ACC112 (cell line): ENCODE results near the gene SMAD3.

Source experiments
- H2AFZ ChIP-seq: fragments of 200-600 bp; sonication (generic); one replicate; pipeline ENCODE4 v1.6.0; 2017; ENCODE audit warnings: antibody characterized with exemption, low read length; ENCODE audit not compliant: unreplicated experiment
- H3K27ac ChIP-seq: fragments of 200-600 bp; sonication (generic); 2 replicates; pipeline ENCODE4 v1.5.1; 2014; ENCODE audit warnings: low read depth, mild to moderate bottlenecking, antibody characterized with exemption, low read length, moderate library complexity
- H3K27me3 ChIP-seq: fragments of 200-600 bp; sonication (generic); 2 replicates; pipeline ENCODE4 v1.6.1; 2014; ENCODE audit warnings: mild to moderate bottlenecking, antibody characterized with exemption, low read length, moderate library complexity, mixed read lengths; ENCODE audit not compliant: insufficient read depth
- H3K36me3 ChIP-seq: fragments of 200-600 bp; sonication (generic); 2 replicates; pipeline ENCODE4 v1.6.1; 2016; ENCODE audit warnings: mild to moderate bottlenecking, antibody characterized with exemption, low read length, moderate library complexity, mixed read lengths; ENCODE audit not compliant: insufficient read depth
- H3K4me1 ChIP-seq: fragments of 200-600 bp; sonication (generic); one replicate; pipeline ENCODE4 v1.6.1; 2016; ENCODE audit warnings: low read length, mixed read lengths; ENCODE audit not compliant: insufficient read depth, unreplicated experiment, control insufficient read depth
- H3K4me3 ChIP-seq: fragments of 200-600 bp; sonication (generic); 2 replicates; pipeline ENCODE4 v1.5.1; 2014; ENCODE audit warnings: mild to moderate bottlenecking, low read depth, low read length
- H3K79me2 ChIP-seq: fragments of 200-600 bp; sonication (generic); one replicate; pipeline ENCODE4 v1.6.0; 2016; ENCODE audit warnings: low read length; ENCODE audit not compliant: control insufficient read depth, unreplicated experiment, insufficient read depth

The SMAD3 gene

GRCh38 chr15:67218428-67218827 lies 153.0 kb downstream of the SMAD3 start:
- H3K79me2 ChIP-seq, result no peaks in the 10 kb centered on the region
- H3K36me3 ChIP-seq, result no peaks in the 10 kb centered on the region; the same call in 1 of the 2 replicates
- no peaks in the 10 kb centered on the region for H3K27me3 ChIP-seq
- H2AFZ ChIP-seq, result no peak overlapping the region
- no peak overlapping the region for H3K27ac ChIP-seq
- no peak overlapping the region for H3K4me3 ChIP-seq
- H3K4me1 ChIP-seq, result no peaks in the 10 kb centered on the region

- Histone ChIP-seq H3K4me1 (no peaks in the 10 kb centered on the region), H3K36me3 (no peaks in the 10 kb centered on the region; the same call in 1 of the 2 replicates), H2AFZ (no peak overlapping the region), H3K79me2 (no peaks in the 10 kb centered on the region), H3K27me3 (no peaks in the 10 kb centered on the region), H3K27ac (no peak overlapping the region), H3K4me3 (no peak overlapping the region)
Measured at GRCh38 chr15:67219288-67219687, 153.9 kb downstream of the SMAD3 start.

GRCh38 chr15:67224889-67225288 lies 159.5 kb downstream of the SMAD3 start:
- no peaks in the 10 kb centered on the region for H3K79me2 ChIP-seq
- peaks cover 5% of the 10 kb centered on the region; the same call in 1 of the 2 replicates for H3K36me3 ChIP-seq
- H3K27me3 ChIP-seq, result no peaks in the 10 kb centered on the region
- H3K4me3 ChIP-seq, result no peak overlapping the region
- H3K27ac ChIP-seq, result peak overlapping the region; percentile 74
- peaks cover 13% of the 10 kb centered on the region for H3K4me1 ChIP-seq
- no peak overlapping the region for H2AFZ ChIP-seq

- peaks cover 8% of the 10 kb centered on the region; the same call in 1 of the 2 replicates for H3K36me3 ChIP-seq
- peak overlapping the region; percentile 19; the same call in 1 of the 2 replicates for H3K4me3 ChIP-seq
- peaks cover 13% of the 10 kb centered on the region for H3K4me1 ChIP-seq
- H3K27me3 ChIP-seq, result no peaks in the 10 kb centered on the region
- no peaks in the 10 kb centered on the region for H3K79me2 ChIP-seq
- H3K27ac ChIP-seq, result peak overlapping the region; percentile 74
- no peak overlapping the region for H2AFZ ChIP-seq
Measured at GRCh38 chr15:67225336-67225735, 159.9 kb downstream of the SMAD3 start.

GRCh38 chr15:67227431-67227830 lies 162.0 kb downstream of the SMAD3 start:
- Histone ChIP-seq H3K27me3 (no peaks in the 10 kb centered on the region), H3K4me1 (peaks cover 13% of the 10 kb centered on the region), H3K4me3 (no peak overlapping the region), H3K36me3 (peaks cover 19% of the 10 kb centered on the region), H3K79me2 (no peaks in the 10 kb centered on the region), H3K27ac (no peak overlapping the region), H2AFZ (no peak overlapping the region)

- H3K27ac ChIP-seq, result no peak overlapping the region
- H3K79me2 ChIP-seq, result no peaks in the 10 kb centered on the region
- peaks cover 23% of the 10 kb centered on the region for H3K36me3 ChIP-seq
- no peak overlapping the region for H2AFZ ChIP-seq
- peaks cover 13% of the 10 kb centered on the region for H3K4me1 ChIP-seq
- H3K27me3 ChIP-seq, result no peaks in the 10 kb centered on the region
- no peak overlapping the region for H3K4me3 ChIP-seq
Measured at GRCh38 chr15:67227846-67228245, 162.4 kb downstream of the SMAD3 start.

GRCh38 chr15:67228286-67228685 lies 162.9 kb downstream of the SMAD3 start:
- peaks cover 13% of the 10 kb centered on the region for H3K4me1 ChIP-seq

GRCh38 chr15:67230504-67230903 lies 165.1 kb downstream of the SMAD3 start:
- no peaks in the 10 kb centered on the region for H3K27me3 ChIP-seq
- H2AFZ ChIP-seq, result no peak overlapping the region
- H3K27ac ChIP-seq, result no peak overlapping the region
- no peaks in the 10 kb centered on the region for H3K79me2 ChIP-seq
- H3K4me1 ChIP-seq, result peaks cover 6% of the 10 kb centered on the region
- H3K4me3 ChIP-seq, result no peak overlapping the region
- H3K36me3 ChIP-seq, result peaks cover 35% of the 10 kb centered on the region

More at GRCh38 chr15:67228286-67228685, 162.9 kb downstream of the SMAD3 start:
- Histone ChIP-seq H3K4me3 (no peak overlapping the region), H3K27me3 (no peaks in the 10 kb centered on the region), H3K27ac (no peak overlapping the region), H3K36me3 (peaks cover 28% of the 10 kb centered on the region), H2AFZ (no peak overlapping the region), H3K79me2 (no peaks in the 10 kb centered on the region)

GRCh38 chr15:67232591-67232990 lies 167.2 kb downstream of the SMAD3 start:
- Histone ChIP-seq H3K36me3 (peaks cover 30% of the 10 kb centered on the region), H3K27me3 (no peaks in the 10 kb centered on the region), H3K79me2 (peaks cover 8% of the 10 kb centered on the region), H2AFZ (no peak overlapping the region), H3K4me3 (no peak overlapping the region), H3K4me1 (no peaks in the 10 kb centered on the region), H3K27ac (no peak overlapping the region)

- H3K4me3 ChIP-seq, result no peak overlapping the region
- no peak overlapping the region for H2AFZ ChIP-seq
- H3K36me3 ChIP-seq, result peaks cover 4% of the 10 kb centered on the region; the same call in 1 of the 2 replicates
- H3K4me1 ChIP-seq, result peaks cover 22% of the 10 kb centered on the region
- H3K27ac ChIP-seq, result peak overlapping the region; percentile 19; the same call in 1 of the 2 replicates
- H3K27me3 ChIP-seq, result no peaks in the 10 kb centered on the region
- peaks cover 67% of the 10 kb centered on the region for H3K79me2 ChIP-seq
Measured at GRCh38 chr15:67240235-67241131, 175.1 kb downstream of the SMAD3 start.
